ENCODE measurements around the gene NPC1.
A peak's percentile ranks its signal among the peaks of the same experiment; 100 is the strongest.

The NPC1 gene

GRCh38 chr18:23609390-23610023 is 23.2 kb upstream of the NPC1 start:
- DNase-seq, result no peak

GRCh38 chr18:23608211-23608610 is 21.9 kb upstream of the NPC1 start:
- DNase-seq, result no peak

- no peak for DNase-seq
Measured at GRCh38 chr18:23605941-23606340, 19.6 kb upstream of the NPC1 start.

GRCh38 chr18:23599809-23600208 is 13.5 kb upstream of the NPC1 start:
- DNase-seq, result no peak

GRCh38 chr18:23596183-23596582 is 9.9 kb upstream of the NPC1 start:
- DNase-seq, result peak in 3 of 51 donors; percentile 15 to 21 (median 17)

- no peak for DNase-seq
Measured at GRCh38 chr18:23595591-23595990, 9.3 kb upstream of the NPC1 start.

- no peak for DNase-seq
Measured at GRCh38 chr18:23593720-23594119, 7.4 kb upstream of the NPC1 start.

GRCh38 chr18:23592911-23593310 is 6.6 kb upstream of the NPC1 start:
- no peak for DNase-seq

- DNase-seq, result no peak
Measured at GRCh38 chr18:23591011-23591410, 4.7 kb upstream of the NPC1 start.

GRCh38 chr18:23588836-23589560 is 2.7 kb upstream of the NPC1 start:
- DNase-seq, result no peak

GRCh38 chr18:23587220-23587642 is 925 bp upstream of the NPC1 start:
- DNase-seq, result no peak

- DNase-seq, result peak in 3 of 51 donors; percentile 32 to 74 (median 60)
Measured at GRCh38 chr18:23585897-23586248, 433 bp downstream of the NPC1 start.

GRCh38 chr18:23585007-23585871 is 1.1 kb downstream of the NPC1 start:
- peak in 7 of 51 donors; percentile 11 to 64 (median 25) for DNase-seq

- DNase-seq, result peak in 1 of 51 donors; percentile 50
Measured at GRCh38 chr18:23584019-23584983, 2.0 kb downstream of the NPC1 start.

- DNase-seq, result peak in 13 of 51 donors; percentile 14 to 79 (median 28)
Measured at GRCh38 chr18:23583071-23583865, 3.0 kb downstream of the NPC1 start.

GRCh38 chr18:23580677-23581367 is 5.5 kb downstream of the NPC1 start:
- DNase-seq, result no peak

- no peak for DNase-seq
Measured at GRCh38 chr18:23578891-23579653, 7.2 kb downstream of the NPC1 start.

GRCh38 chr18:23578067-23578701 is 8.1 kb downstream of the NPC1 start:
- no peak for DNase-seq

Data from hypothalamus (tissue), 51 donors.